ENCODE results near the gene PLS1.

DNA sequence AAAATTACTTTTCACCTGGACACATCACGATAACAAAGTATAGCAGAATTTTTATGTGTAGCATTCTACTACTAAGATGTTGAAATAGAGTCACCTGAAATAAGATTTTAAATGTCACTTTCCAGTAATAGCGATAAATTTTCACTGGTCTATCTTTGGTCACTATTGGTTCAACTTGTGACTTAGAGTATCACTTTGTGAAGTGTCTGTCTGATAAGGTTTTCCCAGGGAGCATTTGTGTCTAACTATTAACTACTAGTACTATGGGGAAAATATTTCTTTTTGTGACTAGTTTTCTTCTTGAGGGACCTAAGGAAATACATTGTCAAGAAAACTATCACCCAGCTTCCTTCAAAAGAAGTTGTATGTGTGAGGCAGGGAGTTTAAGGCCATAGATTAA lies 138.6 kb downstream of the PLS1 start:
- TF ChIP-seq, protein P1, sequence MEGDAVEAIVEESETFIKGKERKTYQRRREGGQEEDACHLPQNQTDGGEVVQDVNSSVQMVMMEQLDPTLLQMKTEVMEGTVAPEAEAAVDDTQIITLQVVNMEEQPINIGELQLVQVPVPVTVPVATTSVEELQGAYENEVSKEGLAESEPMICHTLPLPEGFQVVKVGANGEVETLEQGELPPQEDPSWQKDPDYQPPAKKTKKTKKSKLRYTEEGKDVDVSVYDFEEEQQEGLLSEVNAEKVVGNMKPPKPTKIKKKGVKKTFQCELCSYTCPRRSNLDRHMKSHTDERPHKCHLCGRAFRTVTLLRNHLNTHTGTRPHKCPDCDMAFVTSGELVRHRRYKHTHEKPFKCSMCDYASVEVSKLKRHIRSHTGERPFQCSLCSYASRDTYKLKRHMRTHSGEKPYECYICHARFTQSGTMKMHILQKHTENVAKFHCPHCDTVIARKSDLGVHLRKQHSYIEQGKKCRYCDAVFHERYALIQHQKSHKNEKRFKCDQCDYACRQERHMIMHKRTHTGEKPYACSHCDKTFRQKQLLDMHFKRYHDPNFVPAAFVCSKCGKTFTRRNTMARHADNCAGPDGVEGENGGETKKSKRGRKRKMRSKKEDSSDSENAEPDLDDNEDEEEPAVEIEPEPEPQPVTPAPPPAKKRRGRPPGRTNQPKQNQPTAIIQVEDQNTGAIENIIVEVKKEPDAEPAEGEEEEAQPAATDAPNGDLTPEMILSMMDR (IDR thresholded peaks at IDR 0.05; ENCODE audit: insufficient read depth, low read length), result no peak
- TF ChIP-seq REST (IDR thresholded peaks at IDR 0.05; ENCODE audit: insufficient replicate concordance, low read depth), result no peak
- TF ChIP-seq POLR2AphosphoS5 (IDR thresholded peaks at IDR 0.05; ENCODE audit: low read depth), result no peak
- no peak for TF ChIP-seq GABPA (IDR thresholded peaks at IDR 0.05; ENCODE audit: low read depth)

Data from HL-60 (cell line).